Hepatocyte (in vitro differentiated cells): ENCODE measurements around the gene RBL2.

ENCODE experiments used
- EZH2 ChIP-seq: fragments of 200-600 bp; sonication (generic); IDR thresholded peaks from 2 replicates; pipeline ENCODE4 v1.6.1; 2016; ENCODE audit warnings: antibody characterized with exemption, mild to moderate bottlenecking, borderline replicate concordance
- EZH2phosphoT487 ChIP-seq: fragments of 200-600 bp; sonication (generic); IDR thresholded peaks from one replicate; pipeline ENCODE4 v1.6.1; 2018; ENCODE audit warnings: antibody characterized with exemption, mild to moderate bottlenecking, low read depth, moderate library complexity; ENCODE audit not compliant: unreplicated experiment, severe bottlenecking
- TF ChIP-seq, protein P1 (sequence below): fragments of 200-600 bp; sonication (generic); IDR thresholded peaks from 2 replicates; pipeline ENCODE4 v1.5.1; 2016; ENCODE audit warnings: antibody characterized with exemption, mild to moderate bottlenecking; ENCODE audit not compliant: poor library complexity

DNA sequence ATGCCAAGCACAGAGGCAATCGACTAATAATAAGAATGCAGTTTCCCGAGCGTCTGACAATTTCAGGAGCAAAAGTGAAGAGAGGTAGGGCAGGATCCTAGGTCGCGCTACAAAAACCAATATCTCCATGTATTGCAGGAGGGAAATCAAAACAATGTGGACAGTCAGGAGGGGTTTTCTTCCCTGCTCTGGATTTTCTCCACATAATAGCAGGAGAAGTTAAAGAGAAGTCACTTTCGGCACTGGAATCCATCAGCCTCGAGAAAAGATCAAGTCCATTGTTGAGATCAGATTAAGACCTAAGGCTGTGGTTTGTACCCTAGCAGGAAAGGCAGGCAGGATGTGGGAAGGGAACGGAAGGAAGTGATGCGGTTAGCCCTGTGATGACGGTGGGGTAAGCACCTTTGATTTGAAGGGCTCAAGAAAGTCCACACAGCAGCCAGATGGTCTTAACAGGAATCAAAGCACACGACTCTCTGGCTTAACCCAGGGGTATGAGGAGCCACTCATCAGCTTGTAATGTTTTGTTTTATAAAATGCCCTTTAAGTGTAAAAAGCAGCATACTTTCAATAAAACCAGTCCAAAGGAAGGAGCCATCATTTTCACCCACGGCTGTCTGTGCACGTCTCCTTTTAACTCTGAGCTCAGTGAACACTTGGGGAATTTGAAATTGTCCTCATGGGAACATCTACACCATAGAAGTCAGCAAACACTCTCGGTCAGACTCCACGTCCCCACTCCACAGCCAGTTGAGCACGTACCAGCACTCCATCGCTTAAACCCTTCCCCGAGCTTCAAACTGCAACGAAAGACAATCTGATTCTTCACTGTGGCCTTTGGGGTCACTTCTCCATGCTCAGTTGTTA is 84.5 kb downstream of the RBL2 start:
- TF ChIP-seq, protein P1, sequence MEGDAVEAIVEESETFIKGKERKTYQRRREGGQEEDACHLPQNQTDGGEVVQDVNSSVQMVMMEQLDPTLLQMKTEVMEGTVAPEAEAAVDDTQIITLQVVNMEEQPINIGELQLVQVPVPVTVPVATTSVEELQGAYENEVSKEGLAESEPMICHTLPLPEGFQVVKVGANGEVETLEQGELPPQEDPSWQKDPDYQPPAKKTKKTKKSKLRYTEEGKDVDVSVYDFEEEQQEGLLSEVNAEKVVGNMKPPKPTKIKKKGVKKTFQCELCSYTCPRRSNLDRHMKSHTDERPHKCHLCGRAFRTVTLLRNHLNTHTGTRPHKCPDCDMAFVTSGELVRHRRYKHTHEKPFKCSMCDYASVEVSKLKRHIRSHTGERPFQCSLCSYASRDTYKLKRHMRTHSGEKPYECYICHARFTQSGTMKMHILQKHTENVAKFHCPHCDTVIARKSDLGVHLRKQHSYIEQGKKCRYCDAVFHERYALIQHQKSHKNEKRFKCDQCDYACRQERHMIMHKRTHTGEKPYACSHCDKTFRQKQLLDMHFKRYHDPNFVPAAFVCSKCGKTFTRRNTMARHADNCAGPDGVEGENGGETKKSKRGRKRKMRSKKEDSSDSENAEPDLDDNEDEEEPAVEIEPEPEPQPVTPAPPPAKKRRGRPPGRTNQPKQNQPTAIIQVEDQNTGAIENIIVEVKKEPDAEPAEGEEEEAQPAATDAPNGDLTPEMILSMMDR: no peak
- TF ChIP-seq EZH2 (no peak), EZH2phosphoT487 (no peak)
